Mammary epithelial cell (primary cell): Measurements from ENCODE around the gene PBOV1.

Experiments
- EZH2 ChIP-seq: IDR thresholded peaks from 2 replicates; pipeline ENCODE4 v1.6.1; 2012; ENCODE audit warnings: low read length, inconsistent platforms, borderline replicate concordance
- TF ChIP-seq, protein P1 (sequence below), 2 donors: IDR thresholded peaks in 1 of 2; conservative IDR thresholded peaks in 1 of 2; 2 replicates each; pipeline ENCODE4 v1.5.1; 2011 to 2012; ENCODE audit warnings: inconsistent platforms in 2 of 2, low read length in 2 of 2, mild to moderate bottlenecking in 2 of 2, control low read depth in 1 of 2, low read depth in 1 of 2; ENCODE audit not compliant: insufficient read depth in 1 of 2; ENCODE audit errors: extremely low read depth in 1 of 2

DNA sequence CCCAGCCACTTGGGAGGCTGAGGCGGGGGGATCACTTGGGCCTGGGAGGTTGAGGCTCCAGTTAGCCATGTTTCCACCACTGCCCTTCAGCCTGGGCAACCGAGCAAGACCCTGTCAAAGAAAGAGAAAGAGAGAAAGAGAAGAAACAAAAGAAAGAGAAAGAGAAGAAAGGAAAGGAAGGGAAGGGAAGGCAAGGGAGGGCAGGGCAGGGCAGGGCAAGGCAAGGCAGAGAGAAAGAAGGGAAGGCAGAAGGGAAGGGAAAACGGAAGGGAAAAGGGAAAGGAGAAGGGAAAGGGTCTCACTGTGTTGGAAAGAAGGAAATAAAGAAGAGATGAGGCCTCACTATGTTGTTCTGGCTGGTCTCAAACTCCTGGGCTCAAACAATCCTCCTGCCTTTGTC, 47.8 kb upstream of the PBOV1 start:
- TF ChIP-seq, protein P1, sequence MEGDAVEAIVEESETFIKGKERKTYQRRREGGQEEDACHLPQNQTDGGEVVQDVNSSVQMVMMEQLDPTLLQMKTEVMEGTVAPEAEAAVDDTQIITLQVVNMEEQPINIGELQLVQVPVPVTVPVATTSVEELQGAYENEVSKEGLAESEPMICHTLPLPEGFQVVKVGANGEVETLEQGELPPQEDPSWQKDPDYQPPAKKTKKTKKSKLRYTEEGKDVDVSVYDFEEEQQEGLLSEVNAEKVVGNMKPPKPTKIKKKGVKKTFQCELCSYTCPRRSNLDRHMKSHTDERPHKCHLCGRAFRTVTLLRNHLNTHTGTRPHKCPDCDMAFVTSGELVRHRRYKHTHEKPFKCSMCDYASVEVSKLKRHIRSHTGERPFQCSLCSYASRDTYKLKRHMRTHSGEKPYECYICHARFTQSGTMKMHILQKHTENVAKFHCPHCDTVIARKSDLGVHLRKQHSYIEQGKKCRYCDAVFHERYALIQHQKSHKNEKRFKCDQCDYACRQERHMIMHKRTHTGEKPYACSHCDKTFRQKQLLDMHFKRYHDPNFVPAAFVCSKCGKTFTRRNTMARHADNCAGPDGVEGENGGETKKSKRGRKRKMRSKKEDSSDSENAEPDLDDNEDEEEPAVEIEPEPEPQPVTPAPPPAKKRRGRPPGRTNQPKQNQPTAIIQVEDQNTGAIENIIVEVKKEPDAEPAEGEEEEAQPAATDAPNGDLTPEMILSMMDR (conservative IDR thresholded peaks at IDR 0.05 in 1 of 2, IDR thresholded peaks at IDR 0.05 in 1 of 2; ENCODE audit: extremely low read depth in 1 of 2, insufficient read depth in 1 of 2, low read depth in 1 of 2, low read length in 2 of 2): no peak
- TF ChIP-seq EZH2: no peak
